ENCODE results near the gene RING1. TPM values are rescaled to one million over a fixed set of nuclear protein-coding genes. Genes with fewer than 3 reads are reported as not detected.
A peak's percentile ranks its signal among the peaks of the same experiment; 100 is the strongest.

Gene RING1
- total and polyA plus RNA-seq, 10 of the 15 experiments (the other 5 are each of a cell fraction or from before 2014, with no cell fraction given) = 2.0 to 27.2 (median 15.8) TPM

- in situ Hi-C loops (cut with MboI) (loop anchor here (5.0 kb wide), 2 partner anchors 132 to 247 kb away; no protein-coding TSS in a partner anchor), intact Hi-C loops (cut with micrococcal nuclease; ENCODE audit: unreplicated experiment) (loop anchor here (1.0 to 5.0 kb wide), 5 partner anchors 44 to 247 kb away; no protein-coding TSS in a partner anchor)
- Histone ChIP-seq H3K9ac (ENCODE audit: control insufficient read depth, insufficient read depth, low read length) (peak overlapping the region; percentile 97), H3K27ac (ENCODE audit: control insufficient read depth, insufficient read depth) (peak overlapping the region; percentile 94), H3K36me3 (ENCODE audit: control insufficient read depth in 2 of 2, insufficient read depth in 2 of 2, low read length in 1 of 2) (peaks cover 2 to 12% of the 10 kb centered on the region in 2 experiments; a peak in 2 of 4 replicates), H3K4me2 (ENCODE audit: control insufficient read depth, insufficient read depth) (peak overlapping the region; percentile 98), H3K79me2 (ENCODE audit: control insufficient read depth, insufficient read depth, low read length) (peaks cover 13% of the 10 kb centered on the region), H3K9me3 (replicated peaks; ENCODE audit: control insufficient read depth, insufficient read depth, low read length) (no peaks in the 10 kb centered on the region), H3K27me3 (replicated peaks in 1 of 2; ENCODE audit: control insufficient read depth in 2 of 2, insufficient read depth in 2 of 2, low read length in 1 of 2) (no peaks in the 10 kb centered on the region), H2AFZ (ENCODE audit: control insufficient read depth, low read depth, low read length) (peak overlapping the region; percentile 94), H3K4me3 (peak overlapping the region; percentile 78), H3K4me1 (ENCODE audit: control insufficient read depth, insufficient read depth, low read length) (peaks cover 10% of the 10 kb centered on the region), H4K20me1 (ENCODE audit: control insufficient read depth, insufficient read depth) (no peaks in the 10 kb centered on the region)
- under 1% methylated on average over 58 of the region's 58 CpGs for whole genome bisulfite sequencing (ENCODE audit: insufficient coverage, insufficient replicate concordance, low lambda C conversion rate, missing lambda C conversion rate)
- DNase-seq (ENCODE audit: low read depth, low spot score) = peak; percentile 99
- POLR2A ChIA-PET = interaction anchor here (1.0 to 5.2 kb wide), 22 partner anchors 13 to 277 kb away, joined by 3 to 40 read pairs (median 5); partner anchors contain the start of genes B3GALT4, HLA-DPA1, HLA-DPB1 and PFDN6
- peak; percentile 95 for ATAC-seq
- SMC1A ChIA-PET (ENCODE audit: uncharacterized antibody, unreplicated experiment) = interaction anchor here (0.6 to 4.2 kb wide), 30 partner anchors 19 to 363 kb away, joined by 3 to 34 read pairs (median 4); partner anchors contain the start of genes HLA-DOA, RPS18, RXRB and VPS52
- RAD21 ChIA-PET (ENCODE audit: unreplicated experiment) = interaction anchor here (0.7 to 3.5 kb wide), 30 partner anchors 9 to 348 kb away, joined by 3 to 25 read pairs (median 6); partner anchors contain the start of genes HLA-DMA, HLA-DPA1, HLA-DPB1 and HSD17B8
- CTCF ChIA-PET = interaction anchor here (0.6 to 5.5 kb wide), 55 partner anchors 9 to 523 kb away, joined by 3 to 53 read pairs (median 7); partner anchors contain the start of genes B3GALT4, HLA-DPB1, HSD17B8 and RGL2
- FAIRE-seq = peak; percentile 100
- no TSS peak for BruUV-seq (replicated peaks)
- TF ChIP-seq RUNX3 (IDR thresholded peaks at IDR 0.05; ENCODE audit: low read length) = no peak; the same call in 1 of the 2 replicates
- no peak for TF ChIP-seq TCF3 (IDR thresholded peaks at IDR 0.05; ENCODE audit: borderline replicate concordance, insufficient read depth, low read depth, low read length)
- peak; percentile 69; the same call in 2 of the 3 replicates for TF ChIP-seq POU2F2 (IDR thresholded peaks at IDR 0.05; ENCODE audit: borderline replicate concordance, low read depth, low read length)
- no peak for TF ChIP-seq RBBP5 (conservative IDR thresholded peaks at IDR 0.05)
- TF ChIP-seq TARDBP (IDR thresholded peaks at IDR 0.05; ENCODE audit: borderline replicate concordance) = no peak
- no peak for TF ChIP-seq ZNF24 (IDR thresholded peaks at IDR 0.05)
- peak in 1 of 2 experiments; percentile 65; a peak in 3 of 4 replicates for TF ChIP-seq IKZF2 (IDR thresholded peaks at IDR 0.05)
- peak; percentile 66 for TF ChIP-seq IKZF1 (conservative IDR thresholded peaks at IDR 0.05)
- TF ChIP-seq ZNF217 (IDR thresholded peaks at IDR 0.05) = no peak
- peak; percentile 81 for TF ChIP-seq TAF1 (IDR thresholded peaks at IDR 0.05; ENCODE audit: borderline replicate concordance, low read depth, low read length)
- TF ChIP-seq NFYA (IDR thresholded peaks at IDR 0.05; ENCODE audit: borderline replicate concordance, low read depth, low read length) = peak; percentile 6; the same call in 1 of the 2 replicates
- peak; percentile 95 for TF ChIP-seq NFYB (IDR thresholded peaks at IDR 0.05; ENCODE audit: insufficient read depth, low read depth, low read length)
- 0 out of 2 replicates have a peak, but pooled peaks have one; percentile 38 for TF ChIP-seq DPF2 (IDR thresholded peaks at IDR 0.05)
- peak; percentile 6 to 59; a peak in 1 of 4 replicates for TF ChIP-seq BHLHE40 (IDR thresholded peaks at IDR 0.05; ENCODE audit: borderline replicate concordance in 1 of 2, low read depth in 2 of 2, low read length in 1 of 2)
- no peak for TF ChIP-seq PRDM15 (CRISPR knock-in tag; IDR thresholded peaks at IDR 0.05)
- peak in 1 of 2 experiments; percentile 21; a peak in 1 of 4 replicates for TF ChIP-seq SRF (IDR thresholded peaks at IDR 0.05; ENCODE audit: low read depth in 2 of 2, low read length in 2 of 2)
- TF ChIP-seq MYC (IDR thresholded peaks at IDR 0.05; ENCODE audit: insufficient read depth, insufficient read length, insufficient replicate concordance, low read length, severe bottlenecking) = peak; percentile 27
- TF ChIP-seq, protein P1, sequence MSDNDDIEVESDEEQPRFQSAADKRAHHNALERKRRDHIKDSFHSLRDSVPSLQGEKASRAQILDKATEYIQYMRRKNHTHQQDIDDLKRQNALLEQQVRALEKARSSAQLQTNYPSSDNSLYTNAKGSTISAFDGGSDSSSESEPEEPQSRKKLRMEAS (IDR thresholded peaks at IDR 0.05; ENCODE audit: low read depth, low read length) = peak; percentile 42
These were observed 40.8 kb downstream of the RING1 start for GRCh38 chr6:33248932-33249731.
